Gastrocnemius medialis (tissue), 4 donors: Measurements from ENCODE around the gene TPRA1. TPM values are rescaled to one million over a fixed set of nuclear protein-coding genes. Genes with fewer than 3 reads are reported as not detected.

Experiments used
- ATAC-seq, 2 donors: fragments of 150-250 bp; one replicate each; pipeline ENCODE4 v1.9.1; 2016
- DNase-seq, 2 donors: peaks; one replicate each; pipeline ENCODE4 v3.0.0-alpha.2; 2019
- H3K27ac ChIP-seq, 4 donors: fragments of 200-600 bp; sonication (generic); 1 replicate in 1 of 4; 2 replicates in 3 of 4; pipeline ENCODE4 v1.5.1; 2016 to 2018; ENCODE audit warnings: mild to moderate bottlenecking in 2 of 4, moderate library complexity in 1 of 4
- H3K27me3 ChIP-seq, 3 donors: fragments of 200-600 bp; sonication (generic) in 2 of 3; 1 replicate in 1 of 3; 2 replicates in 2 of 3; pipeline versions ENCODE4 v1.5.1 to v1.6.0; 2016 to 2019; ENCODE audit warnings: mild to moderate bottlenecking in 1 of 3, moderate library complexity in 1 of 3
- H3K36me3 ChIP-seq, 2 donors: fragments of 200-600 bp; sonication (generic) in 1 of 2; one replicate each; pipeline ENCODE4 v1.5.1; 2017 to 2018
- H3K4me1 ChIP-seq, 2 donors: fragments of 200-600 bp; sonication (generic) in 1 of 2; one replicate each; pipeline ENCODE4 v1.5.1; 2016 to 2017; ENCODE audit warnings: mild to moderate bottlenecking in 2 of 2
- H3K4me3 ChIP-seq, 4 donors: fragments of 200-600 bp; sonication (generic) in 3 of 4; 1 replicate in 1 of 4; 2 replicates in 3 of 4; pipeline ENCODE4 v1.5.1; 2016 to 2019; ENCODE audit warnings: mild to moderate bottlenecking in 2 of 4
- H3K9me3 ChIP-seq, 3 donors: fragments of 200-600 bp; sonication (generic) in 2 of 3; 1 replicate in 1 of 3; 2 replicates in 2 of 3; pipeline ENCODE4 v1.5.1; 2016 to 2019
- CTCF ChIP-seq, 5 experiments: fragments of 450-650 bp in 3 of 5; fragments of 200-600 bp in 2 of 5; sonication (generic) in 2 of 5; IDR thresholded peaks in 4 of 5; conservative IDR thresholded peaks in 1 of 5; 1 replicate in 4 of 5; 2 replicates in 1 of 5; pipeline ENCODE4 v1.5.1; 2016 to 2019; ENCODE audit warnings: antibody characterized with exemption in 5 of 5, mild to moderate bottlenecking in 3 of 5, moderate library complexity in 3 of 5
- POLR2A ChIP-seq, 2 donors: fragments of 450-650 bp; IDR thresholded peaks; one replicate each; pipeline ENCODE4 v1.6.1; 2017; ENCODE audit warnings: antibody characterized with exemption in 2 of 2, mild to moderate bottlenecking in 2 of 2, moderate library complexity in 2 of 2
- in situ Hi-C, 4 donors: fragments of 200-750 bp; cut with MboI; loops; one replicate each; pipeline versions ENCODE4 v1.15.0 to v1.8.0; 2017; ENCODE audit warnings: low sequenced_read_pairs in 4 of 4
- intact Hi-C: fragments of 100-400 bp; cut with DNase I; formaldehyde crosslinking; loops from one replicate; pipeline ENCODE4 v1.15.1; 2023; ENCODE audit warnings: low total_unique reads
- total RNA-seq, 4 donors: library from RNA; depleted of rRNA; stranded (reverse); fragments of >200 nt; gene quantifications; one replicate each; pipeline versions ENCODE4 v1.1.0 to v1.2.3, GENCODE V29; 2016

The TPRA1 gene
- total RNA-seq, 4 donors from 2014 or later, result 29.2 to 42.1 (median 31.1) TPM

GRCh38 chr3:127629467-127630403 lies 39.2 kb upstream of the TPRA1 start:
- TF ChIP-seq POLR2A (IDR thresholded peaks at IDR 0.05) (no peak), CTCF (IDR thresholded peaks at IDR 0.05 in 4 of 5, conservative IDR thresholded peaks at IDR 0.05 in 1 of 5) (no peak)
- Histone ChIP-seq H3K27me3 (no peaks in the 10 kb centered on the region), H3K9me3 (no peaks in the 10 kb centered on the region), H3K4me1 (peaks cover 5 to 8% of the 10 kb centered on the region in 2 donors), H3K4me3 (peak overlapping the region; percentile 41 to 67 (median 54)), H3K36me3 (no peaks in the 10 kb centered on the region), H3K27ac (no peak overlapping the region)
- in situ Hi-C loops (no loop called here), intact Hi-C loops (loop anchor here (1.0 kb wide), 1 partner anchor 39 kb away; the partner anchor contains the start of gene TPRA1)
- DNase-seq, result no peak
- peak in 1 of 2 donors; percentile 25 for ATAC-seq

GRCh38 chr3:127628788-127629466 lies 38.4 kb upstream of the TPRA1 start, which contains the start of gene PODXL2:
PODXL2 (plus strand) TSS chr3:127629185; CDS start chr3:127629220, 35 bp downstream.
- no peak for TF ChIP-seq CTCF (IDR thresholded peaks at IDR 0.05 in 4 of 5, conservative IDR thresholded peaks at IDR 0.05 in 1 of 5)
- TF ChIP-seq POLR2A (IDR thresholded peaks at IDR 0.05), result no peak
- intact Hi-C loops (loop anchor here (1.0 kb wide), 1 partner anchor 39 kb away; the partner anchor contains the start of gene TPRA1), in situ Hi-C loops (no loop called here)
- H3K27me3 ChIP-seq, result no peaks in the 10 kb centered on the region
- peaks cover 5 to 8% of the 10 kb centered on the region in 2 donors for H3K4me1 ChIP-seq
- no peak within 1 kb of the TSS for H3K27ac ChIP-seq
- DNase-seq (peak in 1 of 2 donors; percentile 27), ATAC-seq (peak; percentile 75 to 86)
- no peaks in the 10 kb centered on the region for H3K36me3 ChIP-seq
- H3K4me3 ChIP-seq, result peak within 1 kb of the TSS; percentile 41 to 67 (median 54)
- no peaks in the 10 kb centered on the region for H3K9me3 ChIP-seq

- Histone ChIP-seq H3K36me3 (no peaks in the 10 kb centered on the region), H3K9me3 (no peaks in the 10 kb centered on the region), H3K4me3 (no peak overlapping the region), H3K4me1 (peaks cover 5 to 8% of the 10 kb centered on the region in 2 donors), H3K27me3 (no peaks in the 10 kb centered on the region), H3K27ac (no peak overlapping the region)
- intact Hi-C loops (no loop called here), in situ Hi-C loops (no loop called here)
- DNase-seq (no peak), ATAC-seq (peak; percentile 2 to 12)
- TF ChIP-seq POLR2A (IDR thresholded peaks at IDR 0.05) (no peak), CTCF (IDR thresholded peaks at IDR 0.05 in 4 of 5, conservative IDR thresholded peaks at IDR 0.05 in 1 of 5) (no peak)
Measured at GRCh38 chr3:127628426-127628787, 37.9 kb upstream of the TPRA1 start.

- peaks cover 5 to 8% of the 10 kb centered on the region in 2 donors for H3K4me1 ChIP-seq
- ATAC-seq (no peak), DNase-seq (no peak)
- TF ChIP-seq POLR2A (IDR thresholded peaks at IDR 0.05) (no peak), CTCF (IDR thresholded peaks at IDR 0.05 in 4 of 5, conservative IDR thresholded peaks at IDR 0.05 in 1 of 5) (no peak)
- peaks cover 0 to 13% of the 10 kb centered on the region in 2 donors for H3K36me3 ChIP-seq
- intact Hi-C loops (no loop called here), in situ Hi-C loops (no loop called here)
- no peaks in the 10 kb centered on the region for H3K9me3 ChIP-seq
- no peaks in the 10 kb centered on the region for H3K27me3 ChIP-seq
- H3K27ac ChIP-seq, result no peak overlapping the region
- H3K4me3 ChIP-seq, result no peak overlapping the region
Measured at GRCh38 chr3:127625821-127626220, 35.3 kb upstream of the TPRA1 start.
